ENCODE results near the gene ANKRD10. TPM values are rescaled to one million over a fixed set of nuclear protein-coding genes. Genes with fewer than 3 reads are reported as not detected.
A peak's percentile ranks its signal among the peaks of the same experiment; 100 is the strongest.

The ANKRD10 gene
- total RNA-seq, 4 donors from 2014 or later: 200 to 241 (median 207) TPM

DNA sequence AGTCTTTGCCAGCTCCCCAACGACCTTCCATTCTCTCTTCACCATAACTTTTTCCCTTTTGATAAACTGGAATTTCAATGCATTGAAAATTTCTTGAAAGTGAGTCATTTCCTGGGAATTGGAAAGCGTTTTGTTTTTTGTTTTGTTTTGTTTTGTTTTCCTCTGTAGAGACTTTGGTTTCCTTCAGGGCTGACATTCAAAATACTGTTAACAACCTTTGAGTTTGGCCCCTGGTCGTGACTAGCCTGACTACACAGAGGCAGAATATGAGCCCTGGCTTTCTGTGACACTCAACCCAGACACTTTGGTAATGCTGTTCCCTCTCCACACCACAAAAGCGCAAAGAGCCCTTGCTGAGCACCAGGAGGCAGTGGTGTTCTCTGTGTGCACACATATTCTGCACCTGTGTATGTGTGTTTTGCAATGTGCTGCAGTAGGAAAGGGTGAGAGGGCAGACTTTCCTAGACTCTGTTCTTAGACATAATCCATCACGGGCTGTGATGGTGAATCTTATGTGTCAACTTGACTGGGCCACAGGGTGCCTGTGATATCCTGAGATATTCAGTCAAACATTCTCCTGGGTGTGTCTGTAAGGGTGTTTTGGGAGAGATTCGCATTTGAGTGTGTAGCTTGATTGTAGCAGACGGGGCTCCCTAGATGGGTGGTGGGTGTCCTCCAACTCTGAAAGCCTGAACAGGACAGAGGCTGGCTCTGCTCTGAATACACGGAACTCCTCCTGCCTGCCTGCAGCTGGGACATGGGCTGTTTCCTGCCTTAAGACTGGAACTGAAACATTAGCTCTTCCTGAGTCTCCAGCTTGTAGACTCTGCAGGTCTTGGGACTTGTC is 29.5 kb upstream of the ANKRD10 start:
- Histone ChIP-seq H3K9me3 (no peaks in the 10 kb centered on the region), H3K27me3 (no peaks in the 10 kb centered on the region), H3K36me3 (no peaks in the 10 kb centered on the region), H3K27ac (peak overlapping the region in 1 of 4 donors; percentile 8), H3K4me3 (no peak overlapping the region), H3K4me1 (peaks cover 0 to 14% (median 0%) of the 10 kb centered on the region in 4 donors)
- no peak for DNase-seq (ENCODE audit: low spot score in 2 of 2)
- 44 to 49% methylated on average over 8 of the region's 8 CpGs for WGBS, 2 donors
- TF ChIP-seq, protein P1, sequence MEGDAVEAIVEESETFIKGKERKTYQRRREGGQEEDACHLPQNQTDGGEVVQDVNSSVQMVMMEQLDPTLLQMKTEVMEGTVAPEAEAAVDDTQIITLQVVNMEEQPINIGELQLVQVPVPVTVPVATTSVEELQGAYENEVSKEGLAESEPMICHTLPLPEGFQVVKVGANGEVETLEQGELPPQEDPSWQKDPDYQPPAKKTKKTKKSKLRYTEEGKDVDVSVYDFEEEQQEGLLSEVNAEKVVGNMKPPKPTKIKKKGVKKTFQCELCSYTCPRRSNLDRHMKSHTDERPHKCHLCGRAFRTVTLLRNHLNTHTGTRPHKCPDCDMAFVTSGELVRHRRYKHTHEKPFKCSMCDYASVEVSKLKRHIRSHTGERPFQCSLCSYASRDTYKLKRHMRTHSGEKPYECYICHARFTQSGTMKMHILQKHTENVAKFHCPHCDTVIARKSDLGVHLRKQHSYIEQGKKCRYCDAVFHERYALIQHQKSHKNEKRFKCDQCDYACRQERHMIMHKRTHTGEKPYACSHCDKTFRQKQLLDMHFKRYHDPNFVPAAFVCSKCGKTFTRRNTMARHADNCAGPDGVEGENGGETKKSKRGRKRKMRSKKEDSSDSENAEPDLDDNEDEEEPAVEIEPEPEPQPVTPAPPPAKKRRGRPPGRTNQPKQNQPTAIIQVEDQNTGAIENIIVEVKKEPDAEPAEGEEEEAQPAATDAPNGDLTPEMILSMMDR (IDR thresholded peaks at IDR 0.05): peak in 3 of 5 experiments; percentile 20 to 40 (median 37)
- no peak for TF ChIP-seq POLR2A (IDR thresholded peaks at IDR 0.05)

DNA sequence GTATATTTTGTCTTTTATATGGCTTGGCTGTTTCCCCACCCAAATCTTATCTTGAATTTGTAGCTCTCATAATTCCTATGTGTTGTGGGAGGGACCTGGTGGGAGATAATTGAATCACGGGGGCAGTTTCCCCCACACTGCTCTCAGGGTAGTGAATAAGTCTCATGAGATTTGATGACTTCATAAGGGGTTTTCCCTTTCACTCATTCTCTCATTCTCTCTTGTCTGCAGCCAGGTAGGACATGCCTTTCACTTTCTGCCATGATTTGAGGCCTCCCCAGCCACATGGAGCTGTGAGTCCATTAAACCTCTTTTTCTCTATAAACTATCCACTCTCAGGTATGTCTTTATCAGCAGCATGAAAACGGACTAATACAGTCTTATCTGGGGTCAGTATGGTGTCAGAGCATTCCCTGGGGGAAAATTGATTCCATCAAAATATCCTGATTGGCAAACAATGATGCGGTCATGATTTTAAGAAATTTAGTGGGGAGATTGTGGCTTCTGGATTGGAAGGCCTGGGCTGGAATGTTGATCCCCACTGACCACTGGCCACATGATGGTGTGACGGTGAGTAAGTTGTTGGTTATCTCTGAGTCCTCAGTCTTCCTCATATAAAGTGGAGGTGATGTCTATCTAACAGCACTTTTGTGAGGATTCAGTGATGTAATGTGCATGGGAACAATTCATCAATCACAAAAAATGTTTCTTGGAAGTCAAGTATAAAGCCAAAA is 27.5 kb upstream of the ANKRD10 start:
- 88 to 89% methylated on average over 4 of the region's 4 CpGs for WGBS, 2 donors
- H3K36me3 ChIP-seq: no peaks in the 10 kb centered on the region
- no peak for DNase-seq (ENCODE audit: low spot score in 2 of 2)

GRCh38 chr13:110938662-110939421 is 24.0 kb upstream of the ANKRD10 start:
- Histone ChIP-seq H3K27me3 (no peaks in the 10 kb centered on the region), H3K9me3 (peaks cover 0 to 13% (median under 1%) of the 10 kb centered on the region in 4 donors), H3K4me1 (no peaks in the 10 kb centered on the region), H3K4me3 (no peak overlapping the region), H3K27ac (no peak overlapping the region), H3K36me3 (no peaks in the 10 kb centered on the region)
- 77 to 81% methylated on average over 13 of the region's 13 CpGs for WGBS, 2 donors
- DNase-seq (ENCODE audit: low spot score in 2 of 2): no peak
- TF ChIP-seq EP300 (IDR thresholded peaks at IDR 0.05) (no peak), POLR2A (IDR thresholded peaks at IDR 0.05) (no peak)
- TF ChIP-seq, protein P1 (IDR thresholded peaks at IDR 0.05): no peak

More for the DNA sequence above, 27.5 kb upstream of the ANKRD10 start:
- Histone ChIP-seq H3K4me1 (peaks cover 0 to 14% (median 0%) of the 10 kb centered on the region in 4 donors), H3K27ac (no peak overlapping the region), H3K27me3 (no peaks in the 10 kb centered on the region), H3K4me3 (no peak overlapping the region), H3K9me3 (no peaks in the 10 kb centered on the region)
- TF ChIP-seq POLR2A (IDR thresholded peaks at IDR 0.05): no peak
- TF ChIP-seq, protein P1 (IDR thresholded peaks at IDR 0.05): no peak
- TF ChIP-seq EP300 (IDR thresholded peaks at IDR 0.05): no peak

- WGBS, 2 donors: 93% methylated on average over 23 of the region's 23 CpGs
- H3K4me1 ChIP-seq: no peaks in the 10 kb centered on the region
- H3K4me3 ChIP-seq: no peak overlapping the region
- TF ChIP-seq EP300 (IDR thresholded peaks at IDR 0.05): no peak
- TF ChIP-seq, protein P1 (IDR thresholded peaks at IDR 0.05): no peak
- TF ChIP-seq POLR2A (IDR thresholded peaks at IDR 0.05): no peak
- H3K27me3 ChIP-seq: no peaks in the 10 kb centered on the region
- H3K27ac ChIP-seq: no peak overlapping the region
- H3K9me3 ChIP-seq: peaks cover 0 to 24% (median 4%) of the 10 kb centered on the region in 4 donors
- no peak for DNase-seq (ENCODE audit: low spot score in 2 of 2)
- no peaks in the 10 kb centered on the region for H3K36me3 ChIP-seq
Observed at GRCh38 chr13:110937511-110938285, 22.8 kb upstream of the ANKRD10 start.

Data from tibial nerve (tissue), 4 donors.